Measurements from ENCODE around the gene C1QTNF5. TPM values are rescaled to one million over a fixed set of nuclear protein-coding genes. Genes with fewer than 3 reads are reported as not detected.

Gene C1QTNF5
- total RNA-seq, 1 experiment from 2014 or later: 0.33 TPM

DNA sequence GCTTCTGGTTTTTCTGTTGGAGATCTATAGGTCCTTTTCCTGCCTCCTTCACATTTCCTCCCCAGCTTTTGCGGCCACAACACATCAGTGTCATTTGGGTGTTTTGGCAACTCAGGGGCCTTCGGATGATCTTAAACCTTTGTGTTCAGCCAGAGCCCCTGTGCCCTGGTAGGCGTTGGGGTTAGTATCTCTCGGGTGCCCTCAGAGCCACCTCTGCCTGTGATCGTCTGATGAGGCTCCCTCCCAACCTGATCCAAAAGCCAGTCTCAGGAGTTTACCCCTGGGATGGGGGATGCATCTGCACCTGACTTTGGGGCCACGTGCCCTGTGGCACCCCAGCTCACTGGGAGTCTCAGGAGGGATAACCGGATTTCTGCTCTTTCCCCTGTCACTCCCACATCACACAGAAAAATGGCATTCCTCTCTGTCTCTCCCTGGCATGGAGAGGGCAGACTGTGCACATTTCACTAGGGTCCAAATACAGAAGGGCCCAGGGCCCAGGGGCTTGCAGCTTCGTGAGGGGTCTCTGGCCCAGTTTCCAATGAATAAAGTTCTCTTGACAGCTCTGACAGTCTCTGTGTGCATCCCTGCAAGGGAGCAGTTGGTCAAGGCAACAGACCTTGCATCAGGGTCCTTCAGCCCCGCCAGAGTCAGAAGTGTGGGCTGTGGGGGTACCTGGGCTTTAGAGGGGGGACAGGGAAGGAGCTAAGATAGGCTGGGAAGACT is 3.8 kb downstream of the C1QTNF5 start:
- WGBS (ENCODE audit: extremely low coverage, insufficient read length, low lambda C conversion rate): no CpG with 5 or more reads among the region's 9 CpGs
- H4K5ac ChIP-seq (ENCODE audit: insufficient read length, low read depth, low read length): no peak overlapping the region
- no peak overlapping the region for H3K9ac ChIP-seq (ENCODE audit: extremely low read depth, insufficient read length, low read length)
- no peak overlapping the region for H3T11ph ChIP-seq (ENCODE audit: low read length)
- H3K27ac ChIP-seq (ENCODE audit: insufficient read length, low read depth, low read length): no peak overlapping the region
- H3K18ac ChIP-seq (ENCODE audit: insufficient read length, low read depth, low read length): no peak overlapping the region
- Mint-ChIP-seq H3K9me3 (no peaks in the 10 kb centered on the region; a peak in 1 of 5 replicates), H3K27ac (peak overlapping the region in 2 of 3 experiments; percentile 85 to 93; a peak in 3 of 7 replicates), H3K36me3 (ENCODE audit: insufficient read depth in 1 of 3, low read depth in 3 of 3) (peaks cover 13 to 18% (median 15%) of the 10 kb centered on the region in 3 experiments), H3K4me1 (peaks cover 55 to 81% of the 10 kb centered on the region in 2 experiments), H3K4me3 (peak overlapping the region; percentile 99), H3K27me3 (ENCODE audit: low read depth) (peaks cover 30% of the 10 kb centered on the region)
- H3K23me2 ChIP-seq (ENCODE audit: insufficient read length, low read depth, low read length, poor library complexity, severe bottlenecking): peaks cover 28% of the 10 kb centered on the region
- peaks cover 16% of the 10 kb centered on the region for H3K27me3 ChIP-seq (ENCODE audit: insufficient read depth, low read length)
- no peak overlapping the region for H2BK20ac ChIP-seq (ENCODE audit: low read depth, low read length, poor library complexity, severe bottlenecking)
- H3K56ac ChIP-seq (ENCODE audit: insufficient read length, low read depth, low read length): no peak overlapping the region
- peaks cover 13% of the 10 kb centered on the region; the same call in 1 of the 2 replicates for H3K79me2 ChIP-seq (ENCODE audit: insufficient read depth, low read length)
- no peaks in the 10 kb centered on the region for H4K20me1 ChIP-seq (ENCODE audit: control insufficient read depth, insufficient read depth, insufficient read length)
- no peak overlapping the region for H2BK12ac ChIP-seq (ENCODE audit: insufficient read length, low read depth, low read length)
- H3K14ac ChIP-seq (ENCODE audit: insufficient read depth, low read length): no peak overlapping the region
- DNase-seq: no peak
- H3K23ac ChIP-seq (ENCODE audit: insufficient read length, low read depth, low read length): no peak overlapping the region
- peak overlapping the region; percentile 56 for H3K4me2 ChIP-seq (ENCODE audit: insufficient read depth, insufficient read length, low read length)
- no peak for TF ChIP-seq CTCF (conservative IDR thresholded peaks at IDR 0.05)
- no peak overlapping the region for H4K91ac ChIP-seq (ENCODE audit: insufficient read length, low read depth, low read length)
- H2AFZ ChIP-seq (ENCODE audit: low read length): no peak overlapping the region
- no peak overlapping the region for H3K4ac ChIP-seq (ENCODE audit: low read depth, low read length)
- no peaks in the 10 kb centered on the region; the same call in 1 of the 2 replicates for H3K4me1 ChIP-seq (ENCODE audit: insufficient read depth, low read length)
- H2AK5ac ChIP-seq (ENCODE audit: insufficient read length, low read length): no peak overlapping the region
- H2BK15ac ChIP-seq (ENCODE audit: low read depth, low read length): no peak overlapping the region
- no peak overlapping the region for H2BK5ac ChIP-seq (ENCODE audit: insufficient read length, low read length)
- no peak overlapping the region for H2BK120ac ChIP-seq (ENCODE audit: low read depth, low read length, poor library complexity, severe bottlenecking)
- H4K8ac ChIP-seq (replicated peaks; ENCODE audit: insufficient read length, low read depth, low read length): no peak overlapping the region
- peaks cover 9% of the 10 kb centered on the region for H3K79me1 ChIP-seq (ENCODE audit: insufficient read depth, low read depth, low read length, poor library complexity, severe bottlenecking)
- H3K9me3 ChIP-seq (ENCODE audit: control insufficient read depth, low read depth, low read length): no peaks in the 10 kb centered on the region

Measured in H9 (cell line).